Activated gamma-delta T cell (primary cell): ENCODE results near the gene HADHA.

Source experiments
- DNase-seq: peaks from one replicate; lab custom pipeline; 2025; lab: John Stamatoyannopoulos, UW

HADHA gene

GRCh38 chr2:26141145-26141769 lies 103.2 kb downstream of the HADHA start:
- DNase-seq, result no peak
